Osteoblast (primary cell): ENCODE data around the gene CRELD2. TPM values are rescaled to one million over a fixed set of nuclear protein-coding genes. Genes with fewer than 3 reads are reported as not detected.

Experiments
- DNase-seq: peaks from one replicate; pipeline ENCODE4 v3.0.0; 2011; ENCODE audit warnings: low spot score, mixed read lengths; ENCODE audit not compliant: insufficient read length; ENCODE audit errors: missing footprints
- H2AFZ ChIP-seq: 2 replicates; pipeline ENCODE4 v1.6.0; 2011; ENCODE audit warnings: mild to moderate bottlenecking, low read length
- H3K27ac ChIP-seq: 2 replicates; pipeline ENCODE4 v1.5.1; 2011; ENCODE audit warnings: mild to moderate bottlenecking, low read depth, low read length, moderate library complexity
- H3K27me3 ChIP-seq: 2 replicates; pipeline ENCODE4 v1.6.0; 2012; ENCODE audit warnings: mild to moderate bottlenecking, control low read depth, inconsistent platforms, low read length, moderate library complexity; ENCODE audit not compliant: insufficient read depth
- H3K36me3 ChIP-seq: 2 replicates; pipeline ENCODE4 v1.5.1; 2011; ENCODE audit warnings: mild to moderate bottlenecking, low read length, control low read depth, moderate library complexity; ENCODE audit not compliant: insufficient read depth
- H3K4me1 ChIP-seq: 2 replicates; pipeline ENCODE4 v1.5.1; 2011; ENCODE audit warnings: mild to moderate bottlenecking, low read length, control low read depth, moderate library complexity; ENCODE audit not compliant: insufficient read depth
- H3K4me2 ChIP-seq: 2 replicates; pipeline ENCODE4 v1.6.0; 2011; ENCODE audit warnings: mild to moderate bottlenecking, low read length; ENCODE audit not compliant: insufficient read depth
- H3K4me3 ChIP-seq: fragments of 200-600 bp; sonication (generic); 3 replicates; pipeline ENCODE4 v1.5.1; 2012; ENCODE audit warnings: mild to moderate bottlenecking, low read length, inconsistent platforms; ENCODE audit not compliant: insufficient read depth
- H3K79me2 ChIP-seq: 2 replicates; pipeline ENCODE4 v1.6.0; 2012; ENCODE audit warnings: mild to moderate bottlenecking, low read length, control low read depth, inconsistent platforms; ENCODE audit not compliant: insufficient read depth
- H3K9me3 ChIP-seq: 2 replicates; pipeline ENCODE4 v1.5.1; 2011; ENCODE audit warnings: low read depth, low read length, control low read depth
- H4K20me1 ChIP-seq: 2 replicates; pipeline ENCODE4 v1.6.0; 2012; ENCODE audit warnings: mild to moderate bottlenecking, low read length, control low read depth; ENCODE audit not compliant: insufficient read depth
- CTCF ChIP-seq: IDR thresholded peaks from 2 replicates; pipeline ENCODE4 v1.5.1; 2011; ENCODE audit warnings: mild to moderate bottlenecking, low read depth, low read length, moderate library complexity; ENCODE audit errors: extremely low read depth
- total RNA-seq: library from RNA; depleted of rRNA; stranded (reverse); fragments of >200 nt; gene quantifications from 2 replicates; pipeline ENCODE4 v1.2.3, GENCODE V29; 2012

Gene CRELD2
- total RNA-seq, 1 donor: 31.1 TPM

GRCh38 chr22:49964136-49965090 lies 46.0 kb downstream of the CRELD2 start:
- H2AFZ ChIP-seq: no peak overlapping the region
- no peaks in the 10 kb centered on the region for H3K27me3 ChIP-seq
- TF ChIP-seq CTCF: no peak
- no peak overlapping the region for H3K4me2 ChIP-seq
- DNase-seq: peak; percentile 81
- H3K4me3 ChIP-seq: no peak overlapping the region
- H3K27ac ChIP-seq: no peak overlapping the region
- H4K20me1 ChIP-seq: peaks cover 13% of the 10 kb centered on the region
- H3K4me1 ChIP-seq: peaks cover 30% of the 10 kb centered on the region
- H3K9me3 ChIP-seq: no peaks in the 10 kb centered on the region
- peaks cover 37% of the 10 kb centered on the region for H3K79me2 ChIP-seq
- H3K36me3 ChIP-seq: peaks cover 14% of the 10 kb centered on the region

- peaks cover 27% of the 10 kb centered on the region for H3K4me1 ChIP-seq
- no peak overlapping the region for H3K27ac ChIP-seq
- DNase-seq: peak; percentile 84
- no peaks in the 10 kb centered on the region for H3K27me3 ChIP-seq
- H3K9me3 ChIP-seq: no peaks in the 10 kb centered on the region
- H3K4me2 ChIP-seq: no peak overlapping the region
- TF ChIP-seq CTCF: no peak
- peaks cover 37% of the 10 kb centered on the region for H3K79me2 ChIP-seq
- no peak overlapping the region for H2AFZ ChIP-seq
- no peak overlapping the region for H3K4me3 ChIP-seq
- H3K36me3 ChIP-seq: peaks cover 14% of the 10 kb centered on the region
- peaks cover 13% of the 10 kb centered on the region for H4K20me1 ChIP-seq
Measured at GRCh38 chr22:49965091-49966040, 46.9 kb downstream of the CRELD2 start.

DNA sequence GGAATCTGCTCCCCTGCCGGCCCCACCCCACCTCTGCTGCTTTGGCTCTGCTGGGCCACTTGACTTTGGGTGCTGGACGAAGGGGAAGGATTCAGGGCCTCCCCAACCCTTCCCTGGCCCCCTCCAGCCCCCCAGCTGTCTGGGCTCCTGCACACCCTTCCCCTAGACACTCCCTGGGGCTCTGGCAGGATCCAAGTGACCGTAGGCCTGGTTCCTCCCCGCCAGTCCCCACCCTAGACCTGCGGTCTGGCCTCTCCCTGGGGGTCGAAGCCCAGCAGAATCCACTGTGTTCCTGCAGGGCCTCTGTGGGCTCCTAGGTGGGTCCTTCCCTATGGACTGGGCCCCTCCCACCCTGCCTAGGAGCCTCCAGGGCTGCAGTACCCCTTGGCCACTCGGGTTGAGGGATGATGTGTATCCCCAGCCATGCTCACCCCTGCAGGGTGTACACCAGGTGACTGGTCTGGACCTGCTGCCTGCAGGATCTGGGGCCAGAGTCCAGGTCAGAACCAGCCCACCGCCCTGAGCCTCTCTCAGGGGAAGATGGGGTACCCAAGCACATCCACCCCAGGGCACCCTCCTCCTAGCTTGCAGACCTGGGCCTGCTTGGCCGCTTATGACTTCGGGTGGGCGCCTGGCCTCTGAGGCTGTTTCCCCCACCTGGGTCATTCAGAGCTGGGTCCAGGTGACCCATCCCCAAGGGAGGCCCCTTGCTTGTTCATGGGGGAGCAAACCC lies 47.8 kb downstream of the CRELD2 start:
- DNase-seq: peak; percentile 74
- Histone ChIP-seq H4K20me1 (peaks cover 13% of the 10 kb centered on the region), H3K36me3 (peaks cover 14% of the 10 kb centered on the region), H3K27ac (no peak overlapping the region), H3K4me2 (no peak overlapping the region), H3K4me3 (no peak overlapping the region), H3K9me3 (no peaks in the 10 kb centered on the region), H3K79me2 (peaks cover 37% of the 10 kb centered on the region), H2AFZ (no peak overlapping the region), H3K4me1 (peaks cover 32% of the 10 kb centered on the region), H3K27me3 (no peaks in the 10 kb centered on the region)
- no peak for TF ChIP-seq CTCF
